ENCODE results near the gene SELENOW. TPM values are rescaled to one million over a fixed set of nuclear protein-coding genes. Genes with fewer than 3 reads are reported as not detected.
"Not testable (repeated sequence)": the region's sequence is repeated elsewhere in the genome, so short reads cannot be mapped to it uniquely, and the experiment has no call there.

The SELENOW gene
- total RNA-seq, 8 experiments from 2014 or later: 99.2 to 427 (median 228) TPM

DNA sequence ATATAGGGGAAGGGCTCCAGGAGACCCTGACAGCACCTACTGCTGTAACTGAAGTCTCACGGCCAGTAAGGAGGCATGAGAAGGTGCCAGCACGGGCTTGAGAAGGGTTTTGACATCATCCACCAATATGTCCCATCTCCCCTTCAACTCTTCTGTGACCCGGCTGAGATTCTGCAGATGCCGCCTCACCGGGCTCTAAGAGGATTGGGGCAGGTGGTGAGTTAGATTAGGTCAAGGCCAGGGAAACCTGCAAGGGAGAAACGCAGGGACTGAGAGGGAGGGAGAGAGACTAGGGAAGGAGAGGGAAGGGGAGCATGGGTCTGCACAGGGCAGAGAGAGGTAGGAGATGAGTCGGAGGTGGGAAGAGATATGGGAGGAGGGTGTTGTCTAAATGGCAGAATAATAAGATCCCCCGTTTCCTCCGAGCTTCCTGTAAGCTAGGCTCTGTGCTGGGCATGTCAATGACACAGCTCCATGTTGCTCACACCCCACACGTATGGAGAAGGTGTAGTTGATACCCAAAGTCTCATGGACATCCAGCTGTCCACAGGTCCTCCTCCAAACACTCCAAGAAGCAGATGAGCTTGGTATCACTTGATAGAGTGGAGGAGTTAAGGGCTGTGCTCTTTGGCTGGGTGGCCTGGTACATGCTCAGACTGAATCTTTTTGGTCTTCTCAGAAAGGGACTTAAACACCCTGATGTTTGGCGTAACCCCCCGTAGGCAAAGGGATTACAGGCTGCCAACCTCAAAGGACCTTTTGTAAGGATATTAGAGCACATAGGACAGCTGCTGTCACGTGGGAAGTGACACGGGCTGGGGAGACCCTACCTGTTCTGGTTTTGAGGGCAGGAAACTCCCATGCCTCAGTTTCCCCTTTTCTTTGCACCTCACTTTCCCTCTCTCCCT lies 19.7 kb downstream of the SELENOW start:
- ATAC-seq (replicated peaks in 6 of 8): no peak
- H3K4me3 ChIP-seq: no peak overlapping the region
- WGBS, 10 experiments: 20 to 100% (median 65%) methylated on average over 1 to 7 of the region's 14 CpGs
- no peak overlapping the region for H3K27ac ChIP-seq
- H3K4me1 ChIP-seq (replicated peaks in 1 of 2): no peaks in the 10 kb centered on the region
- in situ Hi-C loops (cut with MboI; ENCODE audit: low pct_unique_long_range_greater_than_20kb in 2 of 9, low sequenced_read_pairs in 9 of 9, unreplicated experiment in 9 of 9): no loop called here

- Histone ChIP-seq H3K27ac (no peak overlapping the region), H3K4me3 (no peak overlapping the region), H3K4me1 (replicated peaks in 1 of 2) (no peaks in the 10 kb centered on the region)
- WGBS, 10 experiments: 25 to 100% (median 76%) methylated on average over 1 to 4 of the region's 4 CpGs
- in situ Hi-C loops (cut with MboI; ENCODE audit: low pct_unique_long_range_greater_than_20kb in 2 of 9, low sequenced_read_pairs in 9 of 9, unreplicated experiment in 9 of 9): no loop called here
- ATAC-seq (replicated peaks in 6 of 8): no peak
These were observed 20.4 kb downstream of the SELENOW start for GRCh38 chr19:47798904-47799266.

DNA sequence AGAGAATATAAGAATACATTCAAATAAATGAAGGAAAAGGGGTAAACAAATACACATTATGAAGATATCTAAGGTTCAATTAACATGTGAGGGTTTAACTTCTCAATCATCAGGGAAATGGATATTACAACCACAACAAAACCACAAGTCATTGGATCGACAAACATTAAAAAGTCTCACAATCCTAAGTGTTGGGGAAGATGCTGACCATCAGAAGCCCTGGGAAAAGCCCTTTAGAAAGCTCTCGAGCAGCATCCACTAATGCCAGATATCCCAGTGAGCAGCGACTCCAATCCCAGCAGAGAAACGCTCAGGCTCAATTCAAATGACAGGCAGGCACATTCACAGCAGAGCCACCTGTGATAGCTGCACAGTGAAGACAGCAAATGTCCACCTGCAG lies 22.8 kb downstream of the SELENOW start:
- in situ Hi-C loops (cut with MboI; ENCODE audit: low pct_unique_long_range_greater_than_20kb in 2 of 9, low sequenced_read_pairs in 9 of 9, unreplicated experiment in 9 of 9): no loop called here
- no peak overlapping the region for H3K4me3 ChIP-seq
- WGBS, 10 experiments: 29 to 90% (median 75%) methylated on average over 1 to 4 of the region's 4 CpGs; no CpG with 5 or more reads in 1 of the 10 experiments

DNA sequence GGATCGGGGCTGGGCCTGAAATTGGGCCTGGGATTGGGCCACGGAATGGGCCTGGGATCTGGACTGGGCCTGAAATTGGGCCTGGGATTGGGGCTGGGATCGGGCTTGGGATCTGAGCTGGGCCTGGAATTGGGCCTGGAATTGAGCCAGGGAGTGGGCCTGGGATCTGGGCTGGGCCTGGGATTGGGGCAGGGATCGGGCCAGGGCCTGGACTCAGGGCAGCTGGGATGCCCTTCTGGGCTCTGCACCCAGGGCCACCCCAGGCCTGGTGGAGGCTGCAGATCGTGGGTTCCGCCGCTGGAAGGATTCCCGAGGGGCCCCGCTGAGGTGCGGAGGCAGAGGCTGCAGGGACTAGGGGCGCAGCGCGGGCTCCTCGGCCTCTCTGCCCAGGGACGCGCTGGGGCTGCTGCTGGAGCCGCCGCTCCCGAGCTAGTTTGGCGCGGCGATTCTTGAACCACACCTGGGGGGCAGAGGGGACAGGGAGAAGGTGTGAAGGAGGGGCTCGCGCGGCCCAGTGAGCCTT lies 24.1 kb downstream of the SELENOW start:
- in situ Hi-C loops (cut with MboI; ENCODE audit: low pct_unique_long_range_greater_than_20kb in 2 of 9, low sequenced_read_pairs in 9 of 9, unreplicated experiment in 9 of 9): no loop called here
- Histone ChIP-seq H3K4me1 (replicated peaks in 1 of 2) (no peaks in the 10 kb centered on the region), H3K27ac (no peak overlapping the region), H3K4me3 (no peak overlapping the region)
- no peak for ATAC-seq (replicated peaks in 6 of 8)
- 80 to 100% methylated on average over 1 of the region's 25 CpGs; no CpG with 5 or more reads in 8 of the 10 experiments for WGBS, 10 experiments

More for the DNA sequence above, 22.8 kb downstream of the SELENOW start:
- no peak overlapping the region for H3K27ac ChIP-seq
- no peaks in the 10 kb centered on the region for H3K4me1 ChIP-seq (replicated peaks in 1 of 2)
- no peak for ATAC-seq (replicated peaks in 6 of 8)

- H3K4me1 ChIP-seq (replicated peaks in 1 of 2); H3K27ac ChIP-seq; H3K4me3 ChIP-seq; in situ Hi-C loops (cut with MboI; ENCODE audit: low pct_unique_long_range_greater_than_20kb in 2 of 9, low sequenced_read_pairs in 9 of 9, unreplicated experiment in 9 of 9); ATAC-seq (replicated peaks in 6 of 8): not testable (repeated sequence)
- WGBS, 10 experiments: no CpG with 5 or more reads among the region's 21 CpGs
These were observed 24.6 kb downstream of the SELENOW start for GRCh38 chr19:47803148-47803547.

- in situ Hi-C loops (cut with MboI; ENCODE audit: low pct_unique_long_range_greater_than_20kb in 2 of 9, low sequenced_read_pairs in 9 of 9, unreplicated experiment in 9 of 9); H3K27ac ChIP-seq; H3K4me1 ChIP-seq (replicated peaks in 1 of 2); H3K4me3 ChIP-seq: not testable (repeated sequence)
- peak in 1 of 8 experiments; percentile 22 for ATAC-seq (replicated peaks in 6 of 8)
- WGBS, 10 experiments: no CpG with 5 or more reads among the region's 12 CpGs
These were observed 25.2 kb downstream of the SELENOW start for GRCh38 chr19:47803671-47804070.

GRCh38 chr19:47804451-47804850 lies 25.9 kb downstream of the SELENOW start, which contains the start of gene TPRX1:
Gene TPRX1, minus strand, starts transcription at chr19:47804551. Its CDS starts 12 bp downstream, at chr19:47804539.
- in situ Hi-C loops (cut with MboI; ENCODE audit: low pct_unique_long_range_greater_than_20kb in 2 of 9, low sequenced_read_pairs in 9 of 9, unreplicated experiment in 9 of 9); H3K4me1 ChIP-seq (replicated peaks in 1 of 2); H3K4me3 ChIP-seq; H3K27ac ChIP-seq: not testable (repeated sequence)
- peak in 1 of 8 experiments; percentile 21 for ATAC-seq (replicated peaks in 6 of 8)
- no CpG with 5 or more reads among the region's 5 CpGs for WGBS, 10 experiments

DNA sequence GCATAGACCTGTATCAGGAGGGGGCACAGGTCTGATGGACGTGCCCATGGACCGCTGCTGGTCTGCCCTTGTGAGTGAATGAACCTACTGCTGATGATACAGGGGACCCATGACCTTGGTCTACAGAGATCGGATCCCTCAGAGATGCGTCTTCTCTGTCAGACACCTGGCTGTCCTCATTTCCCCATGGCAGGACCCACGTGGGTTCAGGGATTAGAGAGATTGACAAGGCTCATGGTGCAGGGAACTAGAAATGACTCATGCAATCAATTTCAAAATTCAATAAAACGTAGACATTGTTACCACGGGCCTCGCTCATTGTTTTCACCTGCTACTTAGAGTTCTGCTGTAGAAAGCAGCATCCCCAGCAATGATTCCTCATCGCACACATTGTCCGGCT lies 26.8 kb downstream of the SELENOW start:
- no peak overlapping the region for H3K27ac ChIP-seq
- peak in 3 of 8 experiments; percentile 19 to 58 (median 35) for ATAC-seq (replicated peaks in 6 of 8)
- no peak overlapping the region for H3K4me3 ChIP-seq
- 43 to 100% (median 83%) methylated on average over 2 to 9 of the region's 10 CpGs; no CpG with 5 or more reads in 2 of the 10 experiments for WGBS, 10 experiments
- in situ Hi-C loops (cut with MboI; ENCODE audit: low pct_unique_long_range_greater_than_20kb in 2 of 9, low sequenced_read_pairs in 9 of 9, unreplicated experiment in 9 of 9): no loop called here
- no peaks in the 10 kb centered on the region for H3K4me1 ChIP-seq (replicated peaks in 1 of 2)

- Histone ChIP-seq H3K4me1 (replicated peaks in 1 of 2) (no peaks in the 10 kb centered on the region), H3K27ac (no peak overlapping the region), H3K4me3 (no peak overlapping the region)
- in situ Hi-C loops (cut with MboI; ENCODE audit: low pct_unique_long_range_greater_than_20kb in 2 of 9, low sequenced_read_pairs in 9 of 9, unreplicated experiment in 9 of 9): no loop called here
- no peak for ATAC-seq (replicated peaks in 6 of 8)
- WGBS, 10 experiments: 58 to 100% (median 80%) methylated on average over 1 to 6 of the region's 6 CpGs; no CpG with 5 or more reads in 1 of the 10 experiments
These were observed 27.9 kb downstream of the SELENOW start for GRCh38 chr19:47806435-47806834.

- ATAC-seq (replicated peaks in 6 of 8): peak; percentile 89 to 100 (median 94)
- no peak overlapping the region for H3K27ac ChIP-seq
- H3K4me3 ChIP-seq: no peak overlapping the region
- WGBS, 10 experiments: 0 to 100% (median 11%) methylated on average over 1 to 4 of the region's 17 CpGs; no CpG with 5 or more reads in 5 of the 10 experiments
- in situ Hi-C loops (cut with MboI; ENCODE audit: low pct_unique_long_range_greater_than_20kb in 2 of 9, low sequenced_read_pairs in 9 of 9, unreplicated experiment in 9 of 9): no loop called here
- no peaks in the 10 kb centered on the region for H3K4me1 ChIP-seq (replicated peaks in 1 of 2)
These were observed 34.9 kb downstream of the SELENOW start for GRCh38 chr19:47813304-47813994.

DNA sequence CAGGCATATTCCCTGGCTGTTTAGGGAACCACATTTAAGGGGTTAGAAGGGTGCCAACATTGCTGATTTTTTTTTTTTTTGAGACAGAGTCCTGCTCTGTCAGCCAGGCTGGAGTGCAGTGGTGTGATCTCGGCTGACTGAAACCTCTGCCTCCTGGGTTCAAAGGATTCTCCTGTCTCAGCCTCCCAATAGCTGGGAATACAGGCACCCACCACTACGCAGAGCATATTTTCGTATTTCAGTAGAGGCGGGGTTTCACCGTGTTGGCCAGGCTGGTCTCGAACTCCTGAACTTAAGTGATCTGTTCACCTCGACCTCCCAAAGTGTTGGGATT lies 35.5 kb downstream of the SELENOW start:
- no peak overlapping the region for H3K4me3 ChIP-seq
- in situ Hi-C loops (cut with MboI; ENCODE audit: low pct_unique_long_range_greater_than_20kb in 2 of 9, low sequenced_read_pairs in 9 of 9, unreplicated experiment in 9 of 9): no loop called here
- ATAC-seq (replicated peaks in 6 of 8): peak in 7 of 8 experiments; percentile 22 to 60 (median 42)
- no peak overlapping the region for H3K27ac ChIP-seq
- H3K4me1 ChIP-seq (replicated peaks in 1 of 2): no peaks in the 10 kb centered on the region
- 15 to 100% (median 49%) methylated on average over 1 to 4 of the region's 7 CpGs; no CpG with 5 or more reads in 4 of the 10 experiments for WGBS, 10 experiments

GRCh38 chr19:47816270-47816669 lies 37.8 kb downstream of the SELENOW start:
- H3K4me1 ChIP-seq (replicated peaks in 1 of 2); H3K4me3 ChIP-seq; in situ Hi-C loops (cut with MboI; ENCODE audit: low pct_unique_long_range_greater_than_20kb in 2 of 9, low sequenced_read_pairs in 9 of 9, unreplicated experiment in 9 of 9); ATAC-seq (replicated peaks in 6 of 8); H3K27ac ChIP-seq: not testable (repeated sequence)
- 47 to 100% (median 88%) methylated on average over 1 to 7 of the region's 8 CpGs; no CpG with 5 or more reads in 1 of the 10 experiments for WGBS, 10 experiments

- ATAC-seq (replicated peaks in 6 of 8); in situ Hi-C loops (cut with MboI; ENCODE audit: low pct_unique_long_range_greater_than_20kb in 2 of 9, low sequenced_read_pairs in 9 of 9, unreplicated experiment in 9 of 9); H3K4me3 ChIP-seq; H3K27ac ChIP-seq; H3K4me1 ChIP-seq (replicated peaks in 1 of 2): not testable (repeated sequence)
- 29 to 100% (median 83%) methylated on average over 1 of the region's 1 CpG; no CpG with 5 or more reads in 7 of the 10 experiments for WGBS, 10 experiments
These were observed 39.7 kb downstream of the SELENOW start for GRCh38 chr19:47818221-47818620.

Data from motor neuron (in vitro differentiated cells).